ENCODE data around the gene GRIA4. TPM values are rescaled to one million over a fixed set of nuclear protein-coding genes. Genes with fewer than 3 reads are reported as not detected.

The GRIA4 gene
- total RNA-seq, 2 donors from 2014 or later: 1.2 TPM; not detected in 1

DNA sequence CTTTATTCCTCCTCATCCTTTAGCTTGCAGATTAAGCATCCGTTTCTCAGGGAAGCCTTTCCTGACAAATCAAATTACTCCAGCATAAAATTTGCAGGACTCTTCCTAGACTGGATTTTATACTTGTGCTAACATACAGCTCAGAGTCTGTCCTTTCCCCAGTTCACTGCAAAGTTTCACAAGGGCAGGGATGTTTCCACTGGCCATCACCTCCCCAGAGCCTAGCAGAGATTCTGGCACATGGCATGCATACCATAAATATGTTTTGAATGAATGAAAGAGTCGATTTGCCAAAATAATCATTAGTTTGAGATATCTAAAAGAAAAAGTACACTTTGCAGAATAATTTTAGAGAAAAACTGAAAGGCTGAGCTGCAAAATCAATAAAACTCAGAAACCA is 401.6 kb downstream of the GRIA4 start:
- ATAC-seq (ENCODE audit: insufficient number of reproducible peaks, low FRiP score, low read depth): no peak
- DNase-seq (ENCODE audit: low spot score): no peak
- no peak overlapping the region for H3K27ac ChIP-seq
- H3K9me3 ChIP-seq: no peaks in the 10 kb centered on the region
- H3K4me1 ChIP-seq (ENCODE audit: control insufficient read depth in 1 of 2, low read depth in 2 of 2): peaks cover 7 to 21% of the 10 kb centered on the region in 2 donors
- H3K36me3 ChIP-seq: peaks cover 17% of the 10 kb centered on the region
- H3K27me3 ChIP-seq (replicated peaks; ENCODE audit: insufficient read depth): no peaks in the 10 kb centered on the region
- H3K4me3 ChIP-seq: no peak overlapping the region
- TF ChIP-seq, protein P1, sequence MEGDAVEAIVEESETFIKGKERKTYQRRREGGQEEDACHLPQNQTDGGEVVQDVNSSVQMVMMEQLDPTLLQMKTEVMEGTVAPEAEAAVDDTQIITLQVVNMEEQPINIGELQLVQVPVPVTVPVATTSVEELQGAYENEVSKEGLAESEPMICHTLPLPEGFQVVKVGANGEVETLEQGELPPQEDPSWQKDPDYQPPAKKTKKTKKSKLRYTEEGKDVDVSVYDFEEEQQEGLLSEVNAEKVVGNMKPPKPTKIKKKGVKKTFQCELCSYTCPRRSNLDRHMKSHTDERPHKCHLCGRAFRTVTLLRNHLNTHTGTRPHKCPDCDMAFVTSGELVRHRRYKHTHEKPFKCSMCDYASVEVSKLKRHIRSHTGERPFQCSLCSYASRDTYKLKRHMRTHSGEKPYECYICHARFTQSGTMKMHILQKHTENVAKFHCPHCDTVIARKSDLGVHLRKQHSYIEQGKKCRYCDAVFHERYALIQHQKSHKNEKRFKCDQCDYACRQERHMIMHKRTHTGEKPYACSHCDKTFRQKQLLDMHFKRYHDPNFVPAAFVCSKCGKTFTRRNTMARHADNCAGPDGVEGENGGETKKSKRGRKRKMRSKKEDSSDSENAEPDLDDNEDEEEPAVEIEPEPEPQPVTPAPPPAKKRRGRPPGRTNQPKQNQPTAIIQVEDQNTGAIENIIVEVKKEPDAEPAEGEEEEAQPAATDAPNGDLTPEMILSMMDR (IDR thresholded peaks at IDR 0.05): no peak

DNA sequence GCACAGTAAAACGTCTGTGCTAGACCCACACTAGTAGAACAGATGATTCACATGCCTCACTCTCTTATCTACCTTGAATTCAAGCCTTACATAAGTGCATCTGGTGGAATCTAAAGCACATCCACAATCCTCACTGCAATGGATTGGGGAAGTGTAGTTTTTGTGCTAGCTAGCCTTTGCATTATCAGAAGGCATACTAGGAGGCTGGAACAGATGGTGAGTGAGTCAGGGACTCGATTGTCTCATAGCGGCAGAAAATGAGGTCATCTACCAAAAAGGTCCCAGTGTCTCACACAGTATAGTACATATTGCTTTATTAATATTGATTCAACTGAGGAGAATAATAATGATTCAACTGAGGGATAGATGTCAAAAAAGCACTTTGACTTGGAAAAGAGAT is 402.9 kb downstream of the GRIA4 start:
- Histone ChIP-seq H3K27ac (no peak overlapping the region), H3K36me3 (peaks cover 15% of the 10 kb centered on the region), H3K9me3 (no peaks in the 10 kb centered on the region), H3K27me3 (replicated peaks; ENCODE audit: insufficient read depth) (no peaks in the 10 kb centered on the region), H3K4me1 (ENCODE audit: control insufficient read depth in 1 of 2, low read depth in 2 of 2) (peaks cover 7 to 24% of the 10 kb centered on the region in 2 donors), H3K4me3 (no peak overlapping the region)
- ATAC-seq (ENCODE audit: insufficient number of reproducible peaks, low FRiP score, low read depth) (peak; percentile 88), DNase-seq (ENCODE audit: low spot score) (no peak)
- TF ChIP-seq, protein P1 (IDR thresholded peaks at IDR 0.05): no peak

DNA sequence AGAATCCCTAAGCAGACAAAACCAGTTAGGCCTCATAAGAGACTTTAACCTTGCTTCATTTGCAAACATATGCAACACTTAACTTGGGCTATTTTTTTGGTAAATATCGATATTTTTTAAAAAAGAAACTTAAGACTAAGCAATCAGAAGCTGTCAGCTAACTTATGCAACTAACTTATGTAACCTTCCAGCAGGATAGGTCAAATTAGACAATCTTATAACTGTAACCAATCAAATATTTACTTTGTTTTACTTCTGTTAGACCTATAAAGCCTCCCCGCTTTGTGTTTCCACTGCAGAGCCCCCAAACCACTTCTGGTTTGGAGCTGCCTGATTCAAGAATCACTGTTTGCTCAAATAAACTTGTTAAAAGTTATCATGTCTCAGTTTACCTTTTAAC is 404.2 kb downstream of the GRIA4 start:
- Histone ChIP-seq H3K4me1 (ENCODE audit: control insufficient read depth in 1 of 2, low read depth in 2 of 2) (peaks cover 11 to 27% of the 10 kb centered on the region in 2 donors), H3K4me3 (no peak overlapping the region), H3K36me3 (peaks cover 15% of the 10 kb centered on the region), H3K27ac (no peak overlapping the region), H3K27me3 (replicated peaks; ENCODE audit: insufficient read depth) (no peaks in the 10 kb centered on the region), H3K9me3 (no peaks in the 10 kb centered on the region)
- TF ChIP-seq, protein P1 (IDR thresholded peaks at IDR 0.05): no peak
- no peak for DNase-seq (ENCODE audit: low spot score)
- no peak for ATAC-seq (ENCODE audit: insufficient number of reproducible peaks, low FRiP score, low read depth)

DNA sequence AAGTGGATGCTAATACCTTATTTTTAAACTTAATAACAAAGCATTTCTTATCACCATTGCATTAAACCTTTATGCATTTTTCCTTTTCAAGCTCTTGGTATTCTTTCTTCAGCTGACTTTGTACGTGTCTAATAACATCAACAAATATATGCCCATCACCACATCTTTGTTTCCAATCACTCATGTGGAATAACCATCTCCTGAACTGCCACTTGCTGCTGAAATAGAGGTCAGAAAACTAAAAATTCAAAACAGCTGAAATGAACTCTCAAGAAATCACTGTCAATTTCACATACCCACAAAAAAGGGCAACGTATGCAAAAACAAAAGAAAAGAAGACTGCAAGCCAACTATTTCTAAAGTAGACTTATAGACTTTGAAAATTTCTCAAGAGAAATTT is 404.7 kb downstream of the GRIA4 start:
- ATAC-seq (ENCODE audit: insufficient number of reproducible peaks, low FRiP score, low read depth): no peak
- Histone ChIP-seq H3K27ac (no peak overlapping the region), H3K9me3 (no peaks in the 10 kb centered on the region), H3K4me1 (ENCODE audit: control insufficient read depth in 1 of 2, low read depth in 2 of 2) (peaks cover 12 to 30% of the 10 kb centered on the region in 2 donors), H3K27me3 (replicated peaks; ENCODE audit: insufficient read depth) (no peaks in the 10 kb centered on the region), H3K36me3 (peaks cover 9% of the 10 kb centered on the region), H3K4me3 (no peak overlapping the region)
- DNase-seq (ENCODE audit: low spot score): no peak
- TF ChIP-seq, protein P1 (IDR thresholded peaks at IDR 0.05): no peak

DNA sequence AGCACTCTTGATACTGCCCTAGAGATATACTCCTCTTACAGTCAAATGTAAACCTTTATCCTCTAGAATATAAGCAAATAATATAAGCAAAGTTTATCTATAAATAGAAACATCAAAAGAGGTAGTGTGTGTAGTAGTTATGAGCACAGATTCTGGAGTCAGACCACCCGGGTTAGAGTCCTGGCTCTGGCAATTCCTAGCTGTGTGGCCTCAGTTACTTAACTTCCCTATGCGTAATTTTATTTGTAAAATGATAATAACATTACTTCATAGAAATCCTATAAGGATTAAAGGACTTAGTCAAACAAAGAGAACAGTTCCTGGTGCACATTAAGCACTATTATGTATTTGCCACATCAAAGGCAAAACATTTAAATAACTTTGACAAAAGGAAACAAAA is 405.2 kb downstream of the GRIA4 start:
- Histone ChIP-seq H3K4me1 (ENCODE audit: control insufficient read depth in 1 of 2, low read depth in 2 of 2) (peaks cover 12 to 34% of the 10 kb centered on the region in 2 donors), H3K4me3 (no peak overlapping the region)
- TF ChIP-seq, protein P1 (IDR thresholded peaks at IDR 0.05): no peak

More for the DNA sequence above, 405.2 kb downstream of the GRIA4 start:
- H3K27ac ChIP-seq: no peak overlapping the region
- no peaks in the 10 kb centered on the region for H3K9me3 ChIP-seq
- H3K27me3 ChIP-seq (replicated peaks; ENCODE audit: insufficient read depth): no peaks in the 10 kb centered on the region
- no peak for ATAC-seq (ENCODE audit: insufficient number of reproducible peaks, low FRiP score, low read depth)
- H3K36me3 ChIP-seq: peaks cover 6% of the 10 kb centered on the region
- no peak for DNase-seq (ENCODE audit: low spot score)
